NCI-H2107 (cell line): Measurements from ENCODE around the gene TFPI2.
"Not testable (repeated sequence)": the region's sequence is repeated elsewhere in the genome, so short reads cannot be mapped to it uniquely, and the experiment has no call there.

Experiments
- DNase-seq: peaks from one replicate; lab custom pipeline; 2025; lab: John Stamatoyannopoulos, UW

Gene TFPI2

GRCh38 chr7:93890464-93891068 is at the start of gene TFPI2:
Gene TFPI2, minus strand, starts transcription at chr7:93890753. Its CDS starts 75 bp downstream, at chr7:93890678.
- DNase-seq = no peak

GRCh38 chr7:93938293-93938692 is 47.7 kb upstream of the TFPI2 start:
- no peak for DNase-seq

- DNase-seq = no peak
These were observed 47.3 kb upstream of the TFPI2 start for GRCh38 chr7:93937818-93938217.

- DNase-seq = no peak
These were observed 44.5 kb upstream of the TFPI2 start for GRCh38 chr7:93935102-93935501.

- DNase-seq = no peak
These were observed 42.6 kb upstream of the TFPI2 start for GRCh38 chr7:93933156-93933555.

GRCh38 chr7:93931655-93932054 is 41.1 kb upstream of the TFPI2 start:
- DNase-seq = no peak

GRCh38 chr7:93927585-93927984 is 37.0 kb upstream of the TFPI2 start:
- no peak for DNase-seq

- no peak for DNase-seq
These were observed 36.2 kb upstream of the TFPI2 start for GRCh38 chr7:93926800-93927199.

- DNase-seq = no peak
These were observed 33.4 kb upstream of the TFPI2 start for GRCh38 chr7:93923942-93924341.

- DNase-seq = no peak
These were observed 32.7 kb upstream of the TFPI2 start for GRCh38 chr7:93923296-93923695.

GRCh38 chr7:93921607-93922566 is 31.3 kb upstream of the TFPI2 start, which contains the start of gene GNG11:
Gene GNG11, plus strand, starts transcription at chr7:93921735. Its CDS starts 403 bp downstream, at chr7:93922138.
- no peak for DNase-seq

GRCh38 chr7:93921186-93921585 is 30.6 kb upstream of the TFPI2 start:
- DNase-seq = no peak

GRCh38 chr7:93920496-93921182 is 30.1 kb upstream of the TFPI2 start:
- no peak for DNase-seq

- DNase-seq = not testable (repeated sequence)
These were observed 25.8 kb upstream of the TFPI2 start for GRCh38 chr7:93916315-93916714.

GRCh38 chr7:93915888-93916287 is 25.3 kb upstream of the TFPI2 start:
- not testable (repeated sequence) for DNase-seq

- not testable (repeated sequence) for DNase-seq
These were observed 24.8 kb upstream of the TFPI2 start for GRCh38 chr7:93915206-93915842.

GRCh38 chr7:93914581-93915066 is 24.1 kb upstream of the TFPI2 start:
- DNase-seq = no peak

GRCh38 chr7:93913197-93913596 is 22.6 kb upstream of the TFPI2 start:
- no peak for DNase-seq

- not testable (repeated sequence) for DNase-seq
These were observed 21.1 kb upstream of the TFPI2 start for GRCh38 chr7:93911661-93912060.

- DNase-seq = not testable (repeated sequence)
These were observed 20.7 kb upstream of the TFPI2 start for GRCh38 chr7:93911242-93911641.

- no peak for DNase-seq
These were observed 19.8 kb upstream of the TFPI2 start for GRCh38 chr7:93910076-93910994.
